Uterus (tissue), 4 donors: Measurements from ENCODE around the gene TXNDC9. TPM values are rescaled to one million over a fixed set of nuclear protein-coding genes. Genes with fewer than 3 reads are reported as not detected.
"Not testable (repeated sequence)": the region's sequence is repeated elsewhere in the genome, so short reads cannot be mapped to it uniquely, and the experiment has no call there.

ENCODE experiments used
- DNase-seq, 2 donors: peaks; one replicate each; pipeline ENCODE4 v3.0.0-alpha.2; 2019 to 2020
- H3K27ac ChIP-seq, 2 donors: fragments of 200-600 bp; sonication (generic); 1 replicate in 1 of 2; 2 replicates in 1 of 2; pipeline ENCODE4 v1.5.1; 2016 to 2018
- H3K27me3 ChIP-seq, 2 donors: fragments of 200-600 bp; sonication (generic); one replicate each; pipeline ENCODE4 v1.5.1; 2018 to 2019; ENCODE audit warnings: control low read depth in 1 of 2
- H3K36me3 ChIP-seq, 2 donors: fragments of 200-600 bp; sonication (generic); one replicate each; pipeline ENCODE4 v1.5.1; 2019; ENCODE audit warnings: control low read depth in 1 of 2
- H3K4me1 ChIP-seq, 2 donors: fragments of 200-600 bp; sonication (generic); one replicate each; pipeline ENCODE4 v1.5.1; 2018 to 2019; ENCODE audit warnings: control low read depth in 1 of 2
- H3K4me3 ChIP-seq, 2 donors: fragments of 200-600 bp; sonication (generic); 1 replicate in 1 of 2; 2 replicates in 1 of 2; pipeline ENCODE4 v1.5.1; 2018 to 2019; ENCODE audit warnings: mild to moderate bottlenecking in 1 of 2
- H3K9me3 ChIP-seq, 2 donors: fragments of 200-600 bp; sonication (generic); one replicate each; pipeline ENCODE4 v1.5.1; 2019; ENCODE audit warnings: control low read depth in 1 of 2
- POLR2A ChIP-seq, 2 donors: fragments of 450-650 bp; IDR thresholded peaks; one replicate each; pipeline ENCODE4 v1.6.1; 2016; ENCODE audit warnings: antibody characterized with exemption in 2 of 2, mild to moderate bottlenecking in 1 of 2, moderate library complexity in 1 of 2
- intact Hi-C: fragments of 100-400 bp; cut with DNase I; formaldehyde crosslinking; loops from one replicate; pipeline ENCODE4 v1.15.1; 2023; ENCODE audit warnings: low total_unique reads
- total RNA-seq, 4 donors: library from RNA; depleted of rRNA in 3 of 4; stranded (reverse); fragments of >200 nt in 3 of 4; gene quantifications; one replicate each; pipeline versions ENCODE4 v1.1.0 to v1.2.4, GENCODE V29; 2014 to 2023
- TF ChIP-seq, protein P1 (sequence below), 4 experiments: fragments of 200-600 bp in 2 of 4; fragments of 450-650 bp in 2 of 4; sonication (generic) in 2 of 4; IDR thresholded peaks; one replicate each; pipeline ENCODE4 v1.5.1; 2016 to 2019; ENCODE audit warnings: antibody characterized with exemption in 4 of 4, mild to moderate bottlenecking in 2 of 4, moderate library complexity in 1 of 4
- donor health status: DM: yes; HTN: yes; CAD: no.

The TXNDC9 gene
- total RNA-seq, 4 donors from 2014 or later = 31.8 to 75.8 (median 36.2) TPM

DNA sequence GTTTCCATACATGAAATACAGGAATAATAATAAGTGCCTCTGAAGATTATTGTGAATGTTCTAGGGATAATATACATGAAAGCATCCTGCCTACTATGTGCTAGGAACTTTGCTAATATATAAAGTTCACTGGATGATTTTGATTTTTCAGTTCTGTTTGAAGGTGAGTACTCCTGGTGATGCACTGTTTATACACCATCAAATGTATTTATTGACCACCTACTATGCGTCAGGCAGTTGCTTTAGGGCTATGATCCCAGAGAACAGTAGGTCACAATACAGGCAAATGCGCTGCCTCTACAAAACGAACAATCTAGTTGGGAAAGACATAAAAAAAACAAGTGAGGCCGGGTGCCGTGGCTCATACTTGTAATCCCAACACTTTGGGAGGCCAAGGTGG, 10.7 kb downstream of the TXNDC9 start:
- TF ChIP-seq, protein P1, sequence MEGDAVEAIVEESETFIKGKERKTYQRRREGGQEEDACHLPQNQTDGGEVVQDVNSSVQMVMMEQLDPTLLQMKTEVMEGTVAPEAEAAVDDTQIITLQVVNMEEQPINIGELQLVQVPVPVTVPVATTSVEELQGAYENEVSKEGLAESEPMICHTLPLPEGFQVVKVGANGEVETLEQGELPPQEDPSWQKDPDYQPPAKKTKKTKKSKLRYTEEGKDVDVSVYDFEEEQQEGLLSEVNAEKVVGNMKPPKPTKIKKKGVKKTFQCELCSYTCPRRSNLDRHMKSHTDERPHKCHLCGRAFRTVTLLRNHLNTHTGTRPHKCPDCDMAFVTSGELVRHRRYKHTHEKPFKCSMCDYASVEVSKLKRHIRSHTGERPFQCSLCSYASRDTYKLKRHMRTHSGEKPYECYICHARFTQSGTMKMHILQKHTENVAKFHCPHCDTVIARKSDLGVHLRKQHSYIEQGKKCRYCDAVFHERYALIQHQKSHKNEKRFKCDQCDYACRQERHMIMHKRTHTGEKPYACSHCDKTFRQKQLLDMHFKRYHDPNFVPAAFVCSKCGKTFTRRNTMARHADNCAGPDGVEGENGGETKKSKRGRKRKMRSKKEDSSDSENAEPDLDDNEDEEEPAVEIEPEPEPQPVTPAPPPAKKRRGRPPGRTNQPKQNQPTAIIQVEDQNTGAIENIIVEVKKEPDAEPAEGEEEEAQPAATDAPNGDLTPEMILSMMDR (IDR thresholded peaks at IDR 0.05) = no peak
- no peak for TF ChIP-seq POLR2A (IDR thresholded peaks at IDR 0.05)
- no peaks in the 10 kb centered on the region for H3K27me3 ChIP-seq
- H3K27ac ChIP-seq = no peak overlapping the region
- H3K4me1 ChIP-seq = no peaks in the 10 kb centered on the region
- intact Hi-C loops = no loop called here
- no peaks in the 10 kb centered on the region for H3K36me3 ChIP-seq
- no peak overlapping the region for H3K4me3 ChIP-seq
- DNase-seq = no peak
- H3K9me3 ChIP-seq = no peaks in the 10 kb centered on the region

DNA sequence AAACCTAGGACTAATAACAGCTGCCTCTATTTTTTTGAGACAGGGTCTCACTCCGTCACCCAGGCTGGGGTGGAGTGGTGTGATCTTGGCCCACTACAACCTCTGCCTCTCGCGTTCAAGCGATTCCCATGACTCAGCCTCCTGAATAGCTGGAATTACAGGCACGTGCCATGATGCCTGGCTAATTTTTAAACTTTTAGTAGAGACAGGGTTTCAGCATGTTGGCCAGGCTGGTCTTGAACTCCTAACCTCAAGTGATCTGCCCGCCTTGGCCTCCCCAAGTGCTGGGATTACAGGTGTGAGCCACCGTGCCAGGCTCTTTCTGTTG, 18.3 kb downstream of the TXNDC9 start:
- H3K27ac ChIP-seq, H3K36me3 ChIP-seq, intact Hi-C loops, H3K9me3 ChIP-seq, DNase-seq, H3K4me1 ChIP-seq, H3K4me3 ChIP-seq, H3K27me3 ChIP-seq: not testable (repeated sequence)

DNA sequence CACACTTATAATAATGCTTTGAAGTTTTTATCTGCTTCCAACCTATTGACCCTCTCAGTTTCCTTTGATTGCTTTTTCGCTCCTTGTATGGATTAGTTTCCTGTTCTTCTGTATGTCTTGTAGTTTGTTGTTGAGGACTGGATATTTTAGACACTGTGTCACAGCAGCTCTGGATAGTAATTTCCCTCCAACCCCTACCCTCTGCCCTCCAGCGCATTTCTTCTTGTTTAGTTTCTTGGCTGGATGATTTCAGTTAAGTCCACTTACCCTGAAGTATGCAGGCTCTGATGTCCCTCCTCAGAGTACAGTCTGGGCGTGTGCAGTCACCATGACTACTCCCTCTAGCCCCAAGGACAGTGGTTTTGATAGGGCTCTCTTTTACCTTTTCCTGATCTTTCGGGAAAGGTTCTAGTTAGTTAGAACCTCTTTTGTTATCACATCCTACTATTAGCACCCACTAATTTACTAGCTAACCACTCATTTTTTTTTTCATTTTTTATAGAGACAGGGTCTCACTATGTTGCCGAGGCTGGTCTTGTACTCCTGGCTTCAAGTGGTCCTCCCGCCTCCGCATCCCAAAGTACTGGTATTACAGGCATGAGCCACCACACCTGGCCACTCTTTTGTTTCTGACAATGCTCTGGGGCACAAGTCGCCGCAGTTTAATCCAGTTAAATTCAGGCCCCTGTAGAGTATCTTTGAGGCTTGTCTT, 18.8 kb downstream of the TXNDC9 start:
- Histone ChIP-seq H3K9me3 (no peaks in the 10 kb centered on the region), H3K4me1 (no peaks in the 10 kb centered on the region), H3K4me3 (no peak overlapping the region), H3K27me3 (no peaks in the 10 kb centered on the region), H3K27ac (no peak overlapping the region), H3K36me3 (no peaks in the 10 kb centered on the region)
- DNase-seq = no peak
- intact Hi-C loops = no loop called here
- TF ChIP-seq, protein P1 (IDR thresholded peaks at IDR 0.05) = no peak
- no peak for TF ChIP-seq POLR2A (IDR thresholded peaks at IDR 0.05)

DNA sequence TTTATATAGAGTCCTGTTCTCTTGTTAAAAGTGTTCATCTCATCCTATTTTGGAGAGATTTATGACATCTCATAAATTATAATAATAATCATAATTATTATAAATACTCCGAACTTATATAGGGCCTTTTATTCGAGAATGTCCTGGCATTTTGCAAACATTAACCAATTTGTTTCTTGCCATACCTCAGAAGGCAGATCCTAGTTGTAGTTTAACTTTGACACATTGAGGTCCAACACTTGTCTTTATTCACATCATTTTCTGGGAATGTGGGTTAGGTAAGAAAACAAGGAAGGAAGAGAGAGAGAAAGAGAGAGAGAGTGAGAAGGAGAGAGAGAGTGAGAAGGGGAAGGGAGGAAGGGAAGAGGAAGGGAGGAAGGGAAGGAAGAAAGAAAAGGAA, 35.0 kb downstream of the TXNDC9 start, which contains the start of gene LYG1:
Gene LYG1, minus strand, starts transcription at position 101 of the 400 bp plus-strand sequence. CDS start 5,527 bp downstream, outside the sequence.
- H3K27me3 ChIP-seq, H3K27ac ChIP-seq, H3K9me3 ChIP-seq, H3K4me3 ChIP-seq, intact Hi-C loops, DNase-seq, H3K4me1 ChIP-seq, H3K36me3 ChIP-seq: not testable (repeated sequence)

DNA sequence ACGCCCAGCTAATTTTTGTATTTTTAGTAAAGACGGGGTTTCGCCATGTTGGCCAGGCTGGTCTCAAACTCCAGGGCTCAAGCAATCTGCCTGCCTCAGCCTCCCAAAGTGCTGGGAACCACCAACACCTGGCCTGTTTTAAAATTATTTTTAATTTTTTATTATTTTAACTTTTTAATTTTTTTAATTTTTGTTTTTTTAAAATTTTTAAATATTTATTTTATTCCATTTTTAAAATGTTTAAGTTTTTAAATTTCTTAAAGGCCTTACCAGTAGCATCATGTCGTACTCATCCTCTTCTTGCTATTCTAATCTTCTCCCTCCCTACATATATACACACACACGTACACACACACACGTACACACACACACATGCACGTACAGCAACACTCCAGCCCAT, 36.6 kb downstream of the TXNDC9 start:
- no peak for DNase-seq
- H3K27ac ChIP-seq = no peak overlapping the region
- TF ChIP-seq, protein P1 (IDR thresholded peaks at IDR 0.05) = no peak
- no peak for TF ChIP-seq POLR2A (IDR thresholded peaks at IDR 0.05)
- H3K36me3 ChIP-seq = no peaks in the 10 kb centered on the region
- H3K9me3 ChIP-seq = no peaks in the 10 kb centered on the region
- intact Hi-C loops = no loop called here
- no peaks in the 10 kb centered on the region for H3K4me1 ChIP-seq
- no peaks in the 10 kb centered on the region for H3K27me3 ChIP-seq
- H3K4me3 ChIP-seq = no peak overlapping the region

DNA sequence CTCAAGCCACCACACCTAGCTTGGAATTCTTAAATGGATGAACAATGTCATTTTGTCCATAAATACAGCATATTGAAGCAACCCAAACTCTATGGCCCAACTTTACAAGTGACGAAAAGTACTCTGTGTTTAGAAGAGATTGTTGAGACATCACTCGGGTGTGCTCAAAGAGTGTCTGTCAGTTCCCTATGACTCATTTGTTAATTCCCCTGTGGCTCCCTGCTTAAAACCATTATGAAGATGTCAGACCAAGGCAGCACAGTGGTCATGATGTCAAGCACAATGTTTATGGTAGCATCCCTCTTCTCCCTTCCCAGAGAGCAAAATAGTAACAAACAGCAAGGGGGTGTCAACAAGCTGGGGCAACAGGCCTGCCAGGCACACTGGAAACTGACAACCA, 38.1 kb downstream of the TXNDC9 start:
- H3K9me3 ChIP-seq = no peaks in the 10 kb centered on the region
- intact Hi-C loops = no loop called here
- no peaks in the 10 kb centered on the region for H3K36me3 ChIP-seq
- no peak overlapping the region for H3K4me3 ChIP-seq
- DNase-seq = no peak
- no peaks in the 10 kb centered on the region for H3K27me3 ChIP-seq
- TF ChIP-seq, protein P1 (IDR thresholded peaks at IDR 0.05) = no peak
- no peak for TF ChIP-seq POLR2A (IDR thresholded peaks at IDR 0.05)
- no peak overlapping the region for H3K27ac ChIP-seq
- no peaks in the 10 kb centered on the region for H3K4me1 ChIP-seq
